ENCODE data around the gene PEA15. TPM values are rescaled to one million over a fixed set of nuclear protein-coding genes. Genes with fewer than 3 reads are reported as not detected.

PEA15 gene
- total RNA-seq, 1 experiment from 2014 or later: 57.7 TPM

Other genes with a start within 250 kb of the PEA15 start
- gene PIGM, start 173.4 kb upstream of the PEA15 start, total RNA-seq (2014; rRNA removed; shearing (Covaris generic)): 5.2 and 5.3 TPM in 2 replicates
- under 0.01 TPM in 1 of 2 replicates, not detected in the other for gene KCNJ10, start 135.2 kb upstream of the PEA15 start, total RNA-seq (2014; rRNA removed; shearing (Covaris generic))
- gene KCNJ9, start 123.8 kb upstream of the PEA15 start, total RNA-seq (2014; rRNA removed; shearing (Covaris generic)): not detected in 2 replicates
- gene IGSF8, start 106.8 kb upstream of the PEA15 start, total RNA-seq (2014; rRNA removed; shearing (Covaris generic)): 26.0 and 27.6 TPM in 2 replicates
- gene ATP1A2, start 89.6 kb upstream of the PEA15 start, total RNA-seq (2014; rRNA removed; shearing (Covaris generic)): not detected in 2 replicates
- not detected in 2 replicates for gene ATP1A4, start 53.8 kb upstream of the PEA15 start, total RNA-seq (2014; rRNA removed; shearing (Covaris generic))
- gene CASQ1, start 14.8 kb upstream of the PEA15 start, total RNA-seq (2014; rRNA removed; shearing (Covaris generic)): not detected in 2 replicates
- 32.1 and 58.1 TPM in 2 replicates for gene DCAF8, start 57.2 kb downstream of the PEA15 start, total RNA-seq (2014; rRNA removed; shearing (Covaris generic))
- gene PEX19, start 79.7 kb downstream of the PEA15 start, total RNA-seq (2014; rRNA removed; shearing (Covaris generic)): 70.1 and 90.3 TPM in 2 replicates
- 137 and 168 TPM in 2 replicates for gene COPA, start 137.9 kb downstream of the PEA15 start, total RNA-seq (2014; rRNA removed; shearing (Covaris generic))
- gene NCSTN, start 138.0 kb downstream of the PEA15 start, total RNA-seq (2014; rRNA removed; shearing (Covaris generic)): 35.0 and 52.0 TPM in 2 replicates
- not detected in 2 replicates for gene NHLH1, start 161.7 kb downstream of the PEA15 start, total RNA-seq (2014; rRNA removed; shearing (Covaris generic))
- gene VANGL2, start 195.2 kb downstream of the PEA15 start, total RNA-seq (2014; rRNA removed; shearing (Covaris generic)): 1.9 and 2.0 TPM in 2 replicates

All from Daoy (cell line).